ENCODE data around the gene LBHD2. TPM values are rescaled to one million over a fixed set of nuclear protein-coding genes. Genes with fewer than 3 reads are reported as not detected.

Gene LBHD2
- total and polyA plus RNA-seq, 2 donors (not counting 1 experiment from before 2014, with no cell fraction given), result not detected

DNA sequence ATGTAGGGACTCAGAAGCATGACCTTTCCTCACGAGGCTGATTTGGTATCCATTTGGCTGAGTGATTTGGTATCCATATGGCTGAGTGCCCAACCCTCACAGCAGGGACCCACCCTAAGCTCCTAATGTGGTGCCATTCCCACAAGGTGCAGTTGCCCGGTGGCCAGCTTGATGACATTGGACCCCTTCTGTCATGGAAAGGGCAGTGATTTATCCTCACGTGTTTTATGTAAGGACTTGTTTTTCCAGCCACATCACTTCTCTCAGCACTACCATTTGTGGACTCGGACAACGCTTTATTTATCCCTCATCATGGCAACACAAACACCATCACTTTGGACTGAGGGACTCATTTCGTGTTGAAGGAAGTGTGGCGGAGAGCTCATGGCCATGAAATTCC lies 18.1 kb upstream of the LBHD2 start:
- intact Hi-C loops (cut with micrococcal nuclease), result no loop called here
- CTCF ChIA-PET, result no interaction called here

DNA sequence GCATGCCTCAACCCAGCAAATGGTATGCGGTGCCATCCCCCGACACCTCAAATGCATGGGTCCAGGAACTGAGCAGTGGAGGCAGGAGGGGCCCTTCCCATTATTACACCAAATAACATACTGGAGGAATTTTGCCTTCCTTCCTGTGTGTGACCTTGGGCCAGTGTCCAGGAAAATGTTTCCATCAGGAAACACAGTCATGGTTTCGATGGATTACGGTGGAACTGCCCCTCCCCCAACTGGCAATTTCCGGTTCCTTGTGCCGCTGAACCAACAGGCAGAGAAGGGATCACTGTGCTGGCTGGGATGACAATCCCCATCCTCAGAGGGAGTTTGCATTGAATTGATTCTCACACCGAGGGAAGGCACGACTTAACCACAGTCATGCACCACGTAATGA lies 17.6 kb upstream of the LBHD2 start:
- Histone ChIP-seq H3K27me3 (replicated peaks in 1 of 4; ENCODE audit: control extremely low read depth in 1 of 4, control insufficient read depth in 3 of 4, insufficient read depth in 4 of 4, low read length in 3 of 4) (peaks cover 0 to 4% (median 0%) of the 10 kb centered on the region in 4 experiments), H3K79me2 (ENCODE audit: control insufficient read depth, insufficient read depth, low read length) (no peaks in the 10 kb centered on the region), H4K20me1 (ENCODE audit: control insufficient read depth, insufficient read depth, low read length, poor library complexity, severe bottlenecking) (no peaks in the 10 kb centered on the region), H2AFZ (ENCODE audit: insufficient read depth, low read depth, low read length, poor library complexity, severe bottlenecking) (no peak overlapping the region), H3K4me1 (ENCODE audit: control insufficient read depth in 2 of 2, insufficient read depth in 2 of 2, low read length in 2 of 2) (no peaks in the 10 kb centered on the region), H3K36me3 (replicated peaks in 1 of 2; ENCODE audit: control extremely low read depth in 1 of 2, control insufficient read depth in 1 of 2, extremely low read depth in 1 of 2, insufficient read depth in 2 of 2, low read length in 1 of 2) (no peaks in the 10 kb centered on the region), H3K4me3 (ENCODE audit: control extremely low read depth in 1 of 5, extremely low read depth in 1 of 5, insufficient read depth in 1 of 5, low read depth in 2 of 5, low read length in 4 of 5) (no peak overlapping the region), H3K4me2 (replicated peaks; ENCODE audit: low read depth, low read length, poor library complexity, severe bottlenecking) (no peak overlapping the region), H3K27ac (ENCODE audit: low read length in 2 of 2) (no peak overlapping the region), H3K9ac (ENCODE audit: low read length) (no peak overlapping the region), H3K9me3 (ENCODE audit: control extremely low read depth in 1 of 3, control insufficient read depth in 2 of 3, insufficient read depth in 1 of 3, low read length in 2 of 3) (peaks cover 0 to 4% (median 0%) of the 10 kb centered on the region in 3 donors)
- DNase-seq, result no peak
- intact Hi-C loops (cut with micrococcal nuclease), result no loop called here
- ATAC-seq (ENCODE audit: low read depth), result no peak
- ChIA-PET CTCF (no interaction called here), POLR2A (no interaction called here)
- Mint-ChIP-seq H3K4me3 (no peak overlapping the region), H3K9me3 (ENCODE audit: insufficient read depth) (no peaks in the 10 kb centered on the region), H3K27ac (no peak overlapping the region), H3K27me3 (peaks cover 3% of the 10 kb centered on the region), H3K4me1 (no peaks in the 10 kb centered on the region)
- TF ChIP-seq, protein P1, sequence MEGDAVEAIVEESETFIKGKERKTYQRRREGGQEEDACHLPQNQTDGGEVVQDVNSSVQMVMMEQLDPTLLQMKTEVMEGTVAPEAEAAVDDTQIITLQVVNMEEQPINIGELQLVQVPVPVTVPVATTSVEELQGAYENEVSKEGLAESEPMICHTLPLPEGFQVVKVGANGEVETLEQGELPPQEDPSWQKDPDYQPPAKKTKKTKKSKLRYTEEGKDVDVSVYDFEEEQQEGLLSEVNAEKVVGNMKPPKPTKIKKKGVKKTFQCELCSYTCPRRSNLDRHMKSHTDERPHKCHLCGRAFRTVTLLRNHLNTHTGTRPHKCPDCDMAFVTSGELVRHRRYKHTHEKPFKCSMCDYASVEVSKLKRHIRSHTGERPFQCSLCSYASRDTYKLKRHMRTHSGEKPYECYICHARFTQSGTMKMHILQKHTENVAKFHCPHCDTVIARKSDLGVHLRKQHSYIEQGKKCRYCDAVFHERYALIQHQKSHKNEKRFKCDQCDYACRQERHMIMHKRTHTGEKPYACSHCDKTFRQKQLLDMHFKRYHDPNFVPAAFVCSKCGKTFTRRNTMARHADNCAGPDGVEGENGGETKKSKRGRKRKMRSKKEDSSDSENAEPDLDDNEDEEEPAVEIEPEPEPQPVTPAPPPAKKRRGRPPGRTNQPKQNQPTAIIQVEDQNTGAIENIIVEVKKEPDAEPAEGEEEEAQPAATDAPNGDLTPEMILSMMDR (IDR thresholded peaks at IDR 0.05), result no peak
- no peak for TF ChIP-seq EZH2 (IDR thresholded peaks at IDR 0.05; ENCODE audit: borderline replicate concordance, insufficient read depth, low read depth, low read length, poor library complexity, severe bottlenecking)
- 77% methylated on average over 5 of the region's 9 CpGs for WGBS (ENCODE audit: insufficient coverage)

More for the DNA sequence above, 18.1 kb upstream of the LBHD2 start:
- H3K4me3 Mint-ChIP-seq, result no peak overlapping the region
- DNase-seq, result no peak
- H3K79me2 ChIP-seq (ENCODE audit: control insufficient read depth, insufficient read depth, low read length), result no peaks in the 10 kb centered on the region
- no peaks in the 10 kb centered on the region for H3K4me1 ChIP-seq (ENCODE audit: control insufficient read depth in 2 of 2, insufficient read depth in 2 of 2, low read length in 2 of 2)
- no peak overlapping the region for H2AFZ ChIP-seq (ENCODE audit: insufficient read depth, low read depth, low read length, poor library complexity, severe bottlenecking)
- ATAC-seq (ENCODE audit: low read depth), result no peak
- POLR2A ChIA-PET, result no interaction called here
- TF ChIP-seq, protein P1 (IDR thresholded peaks at IDR 0.05), result no peak
- no peak for TF ChIP-seq EZH2 (IDR thresholded peaks at IDR 0.05; ENCODE audit: borderline replicate concordance, insufficient read depth, low read depth, low read length, poor library complexity, severe bottlenecking)
- peaks cover 0 to 4% (median 0%) of the 10 kb centered on the region in 3 donors for H3K9me3 ChIP-seq (ENCODE audit: control extremely low read depth in 1 of 3, control insufficient read depth in 2 of 3, insufficient read depth in 1 of 3, low read length in 2 of 3)
- H3K4me3 ChIP-seq (ENCODE audit: control extremely low read depth in 1 of 5, extremely low read depth in 1 of 5, insufficient read depth in 1 of 5, low read depth in 2 of 5, low read length in 4 of 5), result no peak overlapping the region
- H3K9me3 Mint-ChIP-seq (ENCODE audit: insufficient read depth), result no peaks in the 10 kb centered on the region
- H3K27ac ChIP-seq (ENCODE audit: low read length in 2 of 2), result no peak overlapping the region
- no peaks in the 10 kb centered on the region for H3K4me1 Mint-ChIP-seq
- H3K36me3 ChIP-seq (replicated peaks in 1 of 2; ENCODE audit: control extremely low read depth in 1 of 2, control insufficient read depth in 1 of 2, extremely low read depth in 1 of 2, insufficient read depth in 2 of 2, low read length in 1 of 2), result no peaks in the 10 kb centered on the region
- 89% methylated on average over 4 of the region's 7 CpGs for WGBS (ENCODE audit: insufficient coverage)
- H4K20me1 ChIP-seq (ENCODE audit: control insufficient read depth, insufficient read depth, low read length, poor library complexity, severe bottlenecking), result no peaks in the 10 kb centered on the region
- peaks cover 0 to 4% (median 0%) of the 10 kb centered on the region in 4 experiments for H3K27me3 ChIP-seq (replicated peaks in 1 of 4; ENCODE audit: control extremely low read depth in 1 of 4, control insufficient read depth in 3 of 4, insufficient read depth in 4 of 4, low read length in 3 of 4)
- no peak overlapping the region for H3K27ac Mint-ChIP-seq
- no peak overlapping the region for H3K4me2 ChIP-seq (replicated peaks; ENCODE audit: low read depth, low read length, poor library complexity, severe bottlenecking)
- no peak overlapping the region for H3K9ac ChIP-seq (ENCODE audit: low read length)
- peaks cover 3% of the 10 kb centered on the region for H3K27me3 Mint-ChIP-seq
